ENCODE results near the gene PNKD. TPM values are rescaled to one million over a fixed set of nuclear protein-coding genes. Genes with fewer than 3 reads are reported as not detected.
A peak's percentile ranks its signal among the peaks of the same experiment; 100 is the strongest.

PNKD gene
- total RNA-seq, 1 experiment from 2014 or later = 49.8 TPM

DNA sequence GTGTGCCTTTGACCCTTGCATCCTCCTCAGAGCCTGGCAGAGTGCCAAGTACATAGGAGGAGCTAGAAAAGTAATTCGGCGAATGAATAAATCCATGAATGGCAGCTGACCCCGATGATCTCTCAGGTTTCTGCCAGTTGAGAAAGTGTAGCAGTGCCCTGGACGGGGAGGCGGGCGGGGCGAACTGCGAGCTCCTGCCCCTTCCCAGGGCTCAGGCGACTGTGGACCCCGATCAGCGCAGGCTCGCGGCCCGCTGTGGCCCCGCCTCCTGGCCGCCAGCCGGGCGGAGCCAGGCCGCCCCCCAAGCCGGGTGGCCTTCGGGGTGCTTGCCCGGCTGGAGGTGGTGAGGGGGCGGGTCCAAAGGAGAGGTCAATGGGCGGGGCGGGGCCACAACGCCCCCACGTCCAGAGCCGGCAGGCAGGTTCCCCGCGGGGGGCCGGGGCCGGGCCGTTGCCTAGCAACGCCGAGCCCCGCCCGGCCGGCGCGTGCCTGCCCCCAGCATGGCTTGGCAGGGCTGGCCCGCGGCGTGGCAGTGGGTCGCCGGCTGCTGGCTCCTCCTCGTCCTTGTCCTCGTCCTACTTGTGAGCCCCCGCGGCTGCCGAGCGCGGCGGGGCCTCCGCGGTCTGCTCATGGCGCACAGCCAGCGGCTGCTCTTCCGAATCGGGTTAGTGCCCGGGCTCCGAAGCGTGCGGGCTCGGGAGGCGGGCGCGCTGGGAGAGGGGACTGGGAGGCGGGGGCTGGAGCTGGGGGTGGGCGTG lies 52.6 kb downstream of the PNKD start (continued):
- TF ChIP-seq NFATC4 (CRISPR knock-in tag; IDR thresholded peaks at IDR 0.05) = no peak

DNA sequence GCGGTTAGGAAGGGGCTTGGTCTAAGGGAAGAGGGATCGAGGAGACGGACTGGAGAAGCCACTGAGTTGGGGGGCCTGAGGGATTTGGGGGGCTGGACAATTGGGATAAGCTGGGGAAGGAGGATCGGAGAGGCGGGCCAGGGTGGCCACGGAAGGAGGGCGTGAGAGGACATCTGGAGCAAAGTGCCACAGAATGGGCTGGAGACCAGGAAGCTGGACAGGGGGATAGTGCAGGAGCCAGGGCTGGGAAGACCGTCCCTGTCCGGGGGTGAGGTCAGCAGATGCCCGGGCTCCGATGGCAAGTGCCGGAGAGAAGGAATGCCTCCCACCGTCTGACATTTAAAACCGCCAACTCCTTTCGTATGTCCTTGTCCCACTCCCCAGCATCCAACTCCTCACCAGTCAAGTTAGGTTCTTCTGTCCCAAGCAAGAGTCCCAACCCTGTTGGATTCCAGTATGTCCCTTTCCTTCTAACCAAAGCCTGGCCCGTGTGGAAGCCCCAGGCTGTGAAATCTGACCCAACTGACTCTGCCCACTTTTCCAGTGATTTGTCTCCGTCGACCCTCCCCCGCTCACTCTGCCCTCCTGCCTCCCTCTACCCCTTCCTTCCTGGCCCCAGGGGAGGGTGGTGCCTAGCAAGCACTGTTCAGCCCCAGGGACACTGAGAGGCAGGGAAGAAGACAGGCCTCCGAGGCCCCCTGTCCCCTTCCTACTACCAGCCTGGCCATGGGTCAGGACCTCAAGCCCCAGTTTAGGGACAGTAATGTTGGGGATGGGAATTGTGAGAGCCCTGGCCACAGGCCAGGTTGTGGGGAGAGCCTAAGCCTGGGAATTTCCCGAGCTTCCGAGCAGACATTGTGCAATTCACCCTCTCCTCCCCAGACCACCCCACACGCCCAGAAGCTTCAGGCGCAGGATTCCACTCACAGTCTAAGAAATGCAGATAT lies 53.5 kb downstream of the PNKD start:
- DNase-seq (ENCODE audit: low spot score) (peak; percentile 70), ATAC-seq (peak; percentile 45)
- no peaks in the 10 kb centered on the region for H3K36me3 Mint-ChIP-seq
- no peaks in the 10 kb centered on the region for H3K27me3 Mint-ChIP-seq (ENCODE audit: low read depth)
- POLR2A ChIA-PET = interaction anchor here (0.6 to 2.4 kb wide), 3 partner anchors 8 to 82 kb away, joined by 3 to 10 read pairs (median 4); no protein-coding TSS in a partner anchor
- H3K4me3 Mint-ChIP-seq = peak overlapping the region; percentile 98
- TF ChIP-seq PRDM15 (CRISPR knock-in tag; IDR thresholded peaks at IDR 0.05) (0 out of 2 replicates have a peak, but pooled peaks have one; percentile 16), ZBTB21 (CRISPR knock-in tag; IDR thresholded peaks at IDR 0.05; ENCODE audit: borderline replicate concordance) (0 out of 2 replicates have a peak, but pooled peaks have one; percentile 7), NR3C1 (CRISPR knock-in tag; conservative IDR thresholded peaks at IDR 0.05; ENCODE audit: low read depth) (no peak), TEAD1 (CRISPR knock-in tag; IDR thresholded peaks at IDR 0.05) (no peak), FOXP1 (CRISPR knock-in tag; IDR thresholded peaks at IDR 0.05; ENCODE audit: borderline replicate concordance) (0 out of 2 replicates have a peak, but pooled peaks have one; percentile 46), ZNF232 (CRISPR knock-in tag; IDR thresholded peaks at IDR 0.05) (0 out of 2 replicates have a peak, but pooled peaks have one; percentile 18), NFATC4 (CRISPR knock-in tag; IDR thresholded peaks at IDR 0.05) (no peak), SP1 (CRISPR knock-in tag; conservative IDR thresholded peaks at IDR 0.05) (peak; percentile 76)
- peak overlapping the region; percentile 94 for H3K27ac Mint-ChIP-seq
- peaks cover 53% of the 10 kb centered on the region for H3K4me1 Mint-ChIP-seq
- CTCF ChIA-PET = interaction anchor here (0.5 to 3.0 kb wide), 11 partner anchors 22 to 72 kb away, joined by 3 to 36 read pairs (median 4); partner anchors contain the start of genes CATIP and PNKD
- no peaks in the 10 kb centered on the region for H3K9me3 Mint-ChIP-seq

- DNase-seq (ENCODE audit: low spot score) (no peak), ATAC-seq (no peak)
- Mint-ChIP-seq H3K27ac (no peak overlapping the region), H3K9me3 (no peaks in the 10 kb centered on the region), H3K27me3 (ENCODE audit: low read depth) (no peaks in the 10 kb centered on the region), H3K4me1 (peaks cover 53% of the 10 kb centered on the region), H3K36me3 (no peaks in the 10 kb centered on the region), H3K4me3 (peak overlapping the region; percentile 27; the same call in 1 of the 2 replicates)
- no peak for TF ChIP-seq JUN (CRISPR knock-in tag; IDR thresholded peaks at IDR 0.05)
- POLR2A ChIA-PET = no interaction called here
- CTCF ChIA-PET = interaction anchor here (3.1 kb wide), 1 partner anchor 31 kb away, joined by 13 read pairs; the partner anchor contains the start of gene CATIP
Observed at GRCh38 chr2:218325566-218326160, 55.3 kb downstream of the PNKD start.

- Mint-ChIP-seq H3K27ac (no peak overlapping the region), H3K9me3 (no peaks in the 10 kb centered on the region), H3K4me3 (no peak overlapping the region), H3K4me1 (peaks cover 48% of the 10 kb centered on the region), H3K27me3 (ENCODE audit: low read depth) (no peaks in the 10 kb centered on the region), H3K36me3 (no peaks in the 10 kb centered on the region)
- no peak for DNase-seq (ENCODE audit: low spot score)
- ChIA-PET CTCF (interaction anchor here (3.1 kb wide), 1 partner anchor 30 kb away, joined by 13 read pairs; the partner anchor contains the start of gene CATIP), POLR2A (no interaction called here)
- ATAC-seq = no peak
- TF ChIP-seq, protein P1, sequence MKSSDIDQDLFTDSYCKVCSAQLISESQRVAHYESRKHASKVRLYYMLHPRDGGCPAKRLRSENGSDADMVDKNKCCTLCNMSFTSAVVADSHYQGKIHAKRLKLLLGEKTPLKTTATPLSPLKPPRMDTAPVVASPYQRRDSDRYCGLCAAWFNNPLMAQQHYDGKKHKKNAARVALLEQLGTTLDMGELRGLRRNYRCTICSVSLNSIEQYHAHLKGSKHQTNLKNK (CRISPR knock-in tag; IDR thresholded peaks at IDR 0.05) = no peak
Observed at GRCh38 chr2:218326315-218326714, 56.0 kb downstream of the PNKD start.

Data from WTC11 (cell line).